ENCODE results near the gene MTCL3.

Gene MTCL3

GRCh38 chr6:127481111-127481510 lies 38.0 kb downstream of the MTCL3 start:
- Mint-ChIP-seq H3K27ac (no peak overlapping the region), H3K27me3 (peaks cover 6% of the 10 kb centered on the region), H3K9me3 (peaks cover 18% of the 10 kb centered on the region), H3K4me3 (no peak overlapping the region), H3K4me1 (peaks cover 28% of the 10 kb centered on the region), H3K36me3 (ENCODE audit: low read depth) (peaks cover 36% of the 10 kb centered on the region)
- ChIA-PET CTCF (interaction anchor here (1.6 kb wide), 1 partner anchor 36 kb away, joined by 8 read pairs; no protein-coding TSS in a partner anchor), POLR2A (no interaction called here)
- no peak for DNase-seq

- H3K36me3 Mint-ChIP-seq (ENCODE audit: low read depth): peaks cover 27% of the 10 kb centered on the region
- ChIA-PET CTCF (no interaction called here), POLR2A (no interaction called here)
- peaks cover 12% of the 10 kb centered on the region for H3K27me3 Mint-ChIP-seq
- DNase-seq: no peak
- no peak overlapping the region for H3K4me3 Mint-ChIP-seq
- H3K9me3 Mint-ChIP-seq: peaks cover 5% of the 10 kb centered on the region
- peaks cover 2% of the 10 kb centered on the region for H3K4me1 Mint-ChIP-seq
- no peak overlapping the region for H3K27ac Mint-ChIP-seq
Measured at GRCh38 chr6:127477658-127478057, 41.5 kb downstream of the MTCL3 start.

- H3K27me3 Mint-ChIP-seq: peaks cover 13% of the 10 kb centered on the region
- no peak for DNase-seq
- no peak overlapping the region for H3K27ac Mint-ChIP-seq
- H3K36me3 Mint-ChIP-seq (ENCODE audit: low read depth): peaks cover 15% of the 10 kb centered on the region
- H3K4me1 Mint-ChIP-seq: no peaks in the 10 kb centered on the region
- CTCF ChIA-PET: interaction anchor here (1.2 to 1.9 kb wide), 2 partner anchors 10 to 18 kb away, joined by 3 to 4 read pairs; no protein-coding TSS in a partner anchor
- POLR2A ChIA-PET: no interaction called here
- H3K9me3 Mint-ChIP-seq: peaks cover 5% of the 10 kb centered on the region
- H3K4me3 Mint-ChIP-seq: no peak overlapping the region
Measured at GRCh38 chr6:127475823-127476176, 43.3 kb downstream of the MTCL3 start.

- peaks cover 13% of the 10 kb centered on the region for H3K27me3 Mint-ChIP-seq
- ChIA-PET POLR2A (no interaction called here), CTCF (interaction anchor here (1.2 to 1.9 kb wide), 2 partner anchors 10 to 19 kb away, joined by 3 to 4 read pairs; no protein-coding TSS in a partner anchor)
- no peak overlapping the region for H3K4me3 Mint-ChIP-seq
- DNase-seq: no peak
- peaks cover 5% of the 10 kb centered on the region for H3K9me3 Mint-ChIP-seq
- H3K27ac Mint-ChIP-seq: no peak overlapping the region
- H3K36me3 Mint-ChIP-seq (ENCODE audit: low read depth): peaks cover 15% of the 10 kb centered on the region
- H3K4me1 Mint-ChIP-seq: no peaks in the 10 kb centered on the region
Measured at GRCh38 chr6:127475135-127475822, 43.9 kb downstream of the MTCL3 start.

- Mint-ChIP-seq H3K36me3 (ENCODE audit: low read depth) (peaks cover 7% of the 10 kb centered on the region), H3K4me1 (no peaks in the 10 kb centered on the region), H3K27ac (no peak overlapping the region), H3K27me3 (peaks cover 9% of the 10 kb centered on the region), H3K9me3 (peaks cover 3% of the 10 kb centered on the region), H3K4me3 (no peak overlapping the region)
- no peak for DNase-seq
- ChIA-PET CTCF (no interaction called here), POLR2A (no interaction called here)
Measured at GRCh38 chr6:127471379-127472255, 47.5 kb downstream of the MTCL3 start.

GRCh38 chr6:127468936-127469335 lies 50.2 kb downstream of the MTCL3 start:
- no peaks in the 10 kb centered on the region for H3K36me3 Mint-ChIP-seq (ENCODE audit: low read depth)
- no peaks in the 10 kb centered on the region for H3K9me3 Mint-ChIP-seq

GRCh38 chr6:127466416-127466815 lies 52.7 kb downstream of the MTCL3 start:
- Mint-ChIP-seq H3K36me3 (ENCODE audit: low read depth) (no peaks in the 10 kb centered on the region), H3K27ac (no peak overlapping the region), H3K27me3 (no peaks in the 10 kb centered on the region), H3K4me1 (no peaks in the 10 kb centered on the region), H3K9me3 (no peaks in the 10 kb centered on the region), H3K4me3 (no peak overlapping the region)
- DNase-seq: no peak
- CTCF ChIA-PET: interaction anchor here (1.5 to 2.9 kb wide), 3 partner anchors 17 to 72 kb away, joined by 4 to 17 read pairs (median 9); no protein-coding TSS in a partner anchor
- POLR2A ChIA-PET: no interaction called here

More at GRCh38 chr6:127468936-127469335, 50.2 kb downstream of the MTCL3 start:
- H3K4me3 Mint-ChIP-seq: no peak overlapping the region
- H3K27ac Mint-ChIP-seq: no peak overlapping the region
- ChIA-PET CTCF (interaction anchor here (0.8 to 1.4 kb wide), 2 partner anchors 45 to 70 kb away, joined by 3 to 4 read pairs; no protein-coding TSS in a partner anchor), POLR2A (interaction anchor here (0.6 kb wide), 1 partner anchor 71 kb away, joined by 4 read pairs; no protein-coding TSS in a partner anchor)
- DNase-seq: no peak
- H3K4me1 Mint-ChIP-seq: no peaks in the 10 kb centered on the region
- H3K27me3 Mint-ChIP-seq: peaks cover 4% of the 10 kb centered on the region

- no peak overlapping the region for H3K27ac Mint-ChIP-seq
- peaks cover 10% of the 10 kb centered on the region for H3K4me1 Mint-ChIP-seq
- DNase-seq: peak; percentile 67
- ChIA-PET CTCF (interaction anchor here (2.9 kb wide), 1 partner anchor 74 kb away, joined by 17 read pairs; no protein-coding TSS in a partner anchor), POLR2A (no interaction called here)
- no peaks in the 10 kb centered on the region for H3K9me3 Mint-ChIP-seq
- H3K27me3 Mint-ChIP-seq: no peaks in the 10 kb centered on the region
- H3K36me3 Mint-ChIP-seq (ENCODE audit: low read depth): no peaks in the 10 kb centered on the region
- no peak overlapping the region for H3K4me3 Mint-ChIP-seq
Measured at GRCh38 chr6:127464881-127465459, 54.2 kb downstream of the MTCL3 start.

- H3K4me3 Mint-ChIP-seq: no peak overlapping the region
- H3K9me3 Mint-ChIP-seq: no peaks in the 10 kb centered on the region
- no peaks in the 10 kb centered on the region for H3K36me3 Mint-ChIP-seq (ENCODE audit: low read depth)
- H3K27ac Mint-ChIP-seq: no peak overlapping the region
- DNase-seq: no peak
- H3K27me3 Mint-ChIP-seq: no peaks in the 10 kb centered on the region
- ChIA-PET POLR2A (interaction anchor here (0.6 kb wide), 1 partner anchor 20 kb away, joined by 3 read pairs; no protein-coding TSS in a partner anchor), CTCF (interaction anchor here (0.7 to 1.9 kb wide), 3 partner anchors 20 to 75 kb away, joined by 3 to 5 read pairs (median 4); no protein-coding TSS in a partner anchor)
- peaks cover 10% of the 10 kb centered on the region for H3K4me1 Mint-ChIP-seq
Measured at GRCh38 chr6:127464161-127464880, 54.8 kb downstream of the MTCL3 start.

- DNase-seq: no peak
- CTCF ChIA-PET: interaction anchor here (1.5 to 1.9 kb wide), 3 partner anchors 21 to 76 kb away, joined by 3 to 5 read pairs (median 4); partner anchors contain the start of gene MTCL3
- Mint-ChIP-seq H3K36me3 (ENCODE audit: low read depth) (no peaks in the 10 kb centered on the region), H3K27me3 (no peaks in the 10 kb centered on the region), H3K27ac (no peak overlapping the region), H3K4me3 (no peak overlapping the region), H3K4me1 (peaks cover 10% of the 10 kb centered on the region), H3K9me3 (no peaks in the 10 kb centered on the region)
- POLR2A ChIA-PET: no interaction called here
Measured at GRCh38 chr6:127463056-127463455, 56.1 kb downstream of the MTCL3 start.

GRCh38 chr6:127462376-127462775 lies 56.8 kb downstream of the MTCL3 start:
- H3K4me3 Mint-ChIP-seq: no peak overlapping the region
- H3K36me3 Mint-ChIP-seq (ENCODE audit: low read depth): no peaks in the 10 kb centered on the region
- no peaks in the 10 kb centered on the region for H3K27me3 Mint-ChIP-seq
- POLR2A ChIA-PET: no interaction called here
- CTCF ChIA-PET: interaction anchor here (1.5 to 1.9 kb wide), 3 partner anchors 22 to 76 kb away, joined by 3 to 5 read pairs (median 4); partner anchors contain the start of gene MTCL3
- H3K4me1 Mint-ChIP-seq: peaks cover 10% of the 10 kb centered on the region
- DNase-seq: no peak
- H3K27ac Mint-ChIP-seq: no peak overlapping the region
- no peaks in the 10 kb centered on the region for H3K9me3 Mint-ChIP-seq

GRCh38 chr6:127460465-127460864 lies 58.7 kb downstream of the MTCL3 start:
- H3K36me3 Mint-ChIP-seq (ENCODE audit: low read depth): no peaks in the 10 kb centered on the region
- ChIA-PET CTCF (interaction anchor here (1.1 to 1.5 kb wide), 2 partner anchors 25 to 28 kb away, joined by 3 to 5 read pairs; no protein-coding TSS in a partner anchor), POLR2A (no interaction called here)
- no peak for DNase-seq
- H3K27ac Mint-ChIP-seq: no peak overlapping the region
- no peaks in the 10 kb centered on the region for H3K27me3 Mint-ChIP-seq
- H3K4me1 Mint-ChIP-seq: peaks cover 10% of the 10 kb centered on the region
- H3K4me3 Mint-ChIP-seq: no peak overlapping the region
- H3K9me3 Mint-ChIP-seq: no peaks in the 10 kb centered on the region

All from activated CD4-positive, alpha-beta T cell treated with anti-CD3 and anti-CD28 coated beads, Interleukin-2, amount 10 ng/mL, durations not matched to agents 7 days and 5 days (primary cell).